ENCODE measurements around the gene HECW1.
A peak's percentile ranks its signal among the peaks of the same experiment; 100 is the strongest.

HECW1 gene

DNA sequence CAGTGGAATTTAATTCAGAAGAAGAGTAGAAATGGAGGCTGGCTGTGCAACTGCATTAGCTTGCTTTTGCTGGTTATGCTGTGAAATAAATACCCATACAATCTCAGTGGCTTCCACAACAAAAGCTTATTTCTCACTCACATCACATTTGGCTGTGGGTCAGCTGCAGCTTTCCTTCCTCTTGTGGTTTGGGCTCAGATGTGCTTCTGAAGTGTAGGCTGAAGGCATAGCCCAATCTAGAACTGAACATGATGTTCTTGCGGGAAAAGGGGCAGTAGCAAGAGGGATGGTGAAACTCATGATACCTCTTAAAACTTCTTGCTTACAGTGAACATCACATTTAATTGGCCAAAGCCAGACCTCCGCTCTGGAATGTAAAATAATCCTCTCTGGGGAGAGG lies 119.9 kb downstream of the HECW1 start:
- no peaks in the 10 kb centered on the region for H4K20me1 ChIP-seq
- no peak overlapping the region for H3K27ac ChIP-seq
- peak overlapping the region; percentile 19 to 67 (median 57); a peak in 21 of 22 replicates for H3K4me2 ChIP-seq
- no peaks in the 10 kb centered on the region for H3K36me3 ChIP-seq
- peaks cover 0 to 10% (median 0%) of the 10 kb centered on the region in 11 experiments; a peak in 4 of 22 replicates for H3K9me3 ChIP-seq (replicated peaks in 1 of 11)
- no peaks in the 10 kb centered on the region for H3K27me3 ChIP-seq
- no peak overlapping the region for H3K9ac ChIP-seq
- peaks cover 7 to 20% (median 13%) of the 10 kb centered on the region in 10 experiments; a peak in 19 of 20 replicates for H3K4me1 ChIP-seq
- H3K4me3 ChIP-seq: no peak overlapping the region
- TF ChIP-seq Cebpa-rat (IDR thresholded peaks at IDR 0.05): no peak

DNA sequence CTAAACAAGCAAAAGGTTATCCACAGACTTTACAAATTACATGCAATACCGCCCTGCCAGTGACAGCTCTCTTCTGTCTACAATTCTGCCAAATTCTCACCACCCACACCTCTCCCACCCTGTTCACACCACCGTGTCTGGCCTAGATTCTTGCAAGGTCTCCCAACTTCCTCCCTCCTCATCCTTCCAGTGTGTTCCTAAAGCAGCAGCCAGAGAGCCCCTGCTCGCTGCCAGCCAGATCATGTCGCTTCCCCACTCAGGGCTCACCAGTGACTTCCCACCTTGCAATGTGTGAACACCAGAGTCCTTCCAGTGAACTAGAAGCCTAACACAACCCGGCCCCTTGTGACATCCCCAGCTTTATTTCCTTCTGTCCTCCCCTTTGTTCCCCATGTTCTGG lies 121.6 kb downstream of the HECW1 start:
- H3K36me3 ChIP-seq: no peaks in the 10 kb centered on the region
- no peak for TF ChIP-seq Cebpa-rat (IDR thresholded peaks at IDR 0.05)
- H3K4me3 ChIP-seq: no peak overlapping the region
- H3K4me2 ChIP-seq: no peak overlapping the region
- peaks cover 0 to 10% (median 0%) of the 10 kb centered on the region in 11 experiments; a peak in 4 of 22 replicates for H3K9me3 ChIP-seq (replicated peaks in 1 of 11)
- no peak overlapping the region for H3K27ac ChIP-seq
- no peaks in the 10 kb centered on the region for H4K20me1 ChIP-seq
- H3K27me3 ChIP-seq: no peaks in the 10 kb centered on the region
- H3K4me1 ChIP-seq: peaks cover 7 to 20% (median 13%) of the 10 kb centered on the region in 10 experiments; a peak in 19 of 20 replicates
- H3K9ac ChIP-seq: no peak overlapping the region

GRCh38 chr7:43234968-43235367 lies 122.5 kb downstream of the HECW1 start:
- H3K4me1 ChIP-seq: peaks cover 7 to 18% (median 13%) of the 10 kb centered on the region in 10 experiments; a peak in 19 of 20 replicates
- peaks cover 0 to 9% (median 0%) of the 10 kb centered on the region in 11 experiments; a peak in 4 of 22 replicates for H3K9me3 ChIP-seq (replicated peaks in 1 of 11)
- H4K20me1 ChIP-seq: no peaks in the 10 kb centered on the region
- H3K27ac ChIP-seq: no peak overlapping the region
- H3K4me2 ChIP-seq: no peak overlapping the region
- no peak for TF ChIP-seq Cebpa-rat (IDR thresholded peaks at IDR 0.05)
- H3K27me3 ChIP-seq: no peaks in the 10 kb centered on the region
- no peaks in the 10 kb centered on the region for H3K36me3 ChIP-seq
- no peak overlapping the region for H3K9ac ChIP-seq
- no peak overlapping the region for H3K4me3 ChIP-seq

DNA sequence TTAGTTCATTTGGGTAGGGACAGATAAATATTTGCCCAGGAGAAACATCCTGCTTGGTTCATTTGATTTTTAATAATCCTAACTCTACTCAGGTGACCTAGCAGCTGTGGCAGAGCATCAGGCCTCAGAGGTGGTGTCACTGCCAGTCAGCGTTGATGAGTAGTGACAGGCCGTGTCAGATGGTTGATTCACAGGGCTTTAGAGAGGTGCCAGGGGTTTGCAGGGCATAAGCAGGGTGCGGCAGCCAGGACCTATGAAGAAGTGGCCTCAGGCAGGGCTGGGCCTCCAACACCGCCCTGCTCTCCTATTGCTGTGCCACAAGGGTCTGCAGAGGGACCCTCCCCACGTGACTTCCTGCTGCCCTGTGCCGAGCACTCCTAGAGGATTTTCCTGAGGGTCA lies 128.1 kb downstream of the HECW1 start:
- H4K20me1 ChIP-seq: 0 out of 22 replicates have a peak, but pooled peaks cover 0 to 4% (median 0%) of the 10 kb centered on the region in 11 experiments
- H3K27me3 ChIP-seq: no peaks in the 10 kb centered on the region
- no peaks in the 10 kb centered on the region for H3K9me3 ChIP-seq (replicated peaks in 1 of 11)
- no peak overlapping the region for H3K9ac ChIP-seq
- H3K36me3 ChIP-seq: no peaks in the 10 kb centered on the region
- no peak for TF ChIP-seq Cebpa-rat (IDR thresholded peaks at IDR 0.05)
- H3K4me1 ChIP-seq: peaks cover 13 to 39% (median 29%) of the 10 kb centered on the region in 10 experiments
- peak overlapping the region in 5 of 11 experiments; percentile 2 to 19 (median 15); a peak in 3 of 22 replicates for H3K4me2 ChIP-seq
- H3K27ac ChIP-seq: no peak overlapping the region
- no peak overlapping the region for H3K4me3 ChIP-seq

DNA sequence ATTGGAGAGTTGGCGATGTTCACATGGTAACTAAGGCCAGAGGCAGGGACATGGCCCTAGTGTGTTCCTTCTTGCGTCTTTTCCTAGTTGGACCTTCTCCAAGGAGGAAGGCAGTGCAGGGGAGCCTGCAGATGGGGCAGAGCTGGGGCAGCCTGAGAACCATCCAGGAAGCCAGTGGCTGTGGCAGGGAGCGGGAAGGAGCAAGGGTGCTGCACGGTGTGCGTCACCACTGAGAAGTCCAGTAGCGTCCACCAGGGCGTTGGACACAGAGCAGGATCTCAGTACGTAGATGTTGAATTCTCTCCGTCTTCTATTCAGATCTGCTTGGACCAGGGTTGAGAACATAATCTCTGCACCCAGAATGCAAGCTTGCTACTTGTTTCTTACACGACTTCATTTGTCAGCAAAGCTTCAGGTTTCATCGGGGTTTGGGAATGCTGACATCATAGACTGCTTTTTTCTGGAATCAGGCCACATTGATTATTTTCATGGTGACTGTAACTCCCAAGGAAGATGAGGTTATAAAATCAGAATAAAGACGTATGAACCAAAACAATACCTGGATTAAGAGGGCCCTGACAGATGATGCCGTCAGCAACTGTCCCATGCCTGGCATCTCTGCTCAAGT lies 130.3 kb downstream of the HECW1 start:
- no peaks in the 10 kb centered on the region for H3K27me3 ChIP-seq
- peaks cover 22 to 57% (median 47%) of the 10 kb centered on the region in 10 experiments for H3K4me1 ChIP-seq
- no peak overlapping the region for H3K9ac ChIP-seq
- H4K20me1 ChIP-seq: 0 out of 22 replicates have a peak, but pooled peaks cover 0 to 4% (median 0%) of the 10 kb centered on the region in 11 experiments
- TF ChIP-seq Cebpa-rat (IDR thresholded peaks at IDR 0.05): no peak
- H3K27ac ChIP-seq: no peak overlapping the region
- H3K4me2 ChIP-seq: no peak overlapping the region
- H3K9me3 ChIP-seq (replicated peaks in 1 of 11): no peaks in the 10 kb centered on the region
- no peak overlapping the region for H3K4me3 ChIP-seq
- no peaks in the 10 kb centered on the region for H3K36me3 ChIP-seq

GRCh38 chr7:43244232-43244631 lies 131.8 kb downstream of the HECW1 start:
- Histone ChIP-seq H3K9me3 (replicated peaks in 1 of 11) (no peaks in the 10 kb centered on the region), H3K36me3 (no peaks in the 10 kb centered on the region), H4K20me1 (0 out of 22 replicates have a peak, but pooled peaks cover 0 to 4% (median 0%) of the 10 kb centered on the region in 11 experiments), H3K27ac (no peak overlapping the region), H3K4me3 (no peak overlapping the region), H3K4me1 (peaks cover 22 to 57% (median 47%) of the 10 kb centered on the region in 10 experiments), H3K9ac (no peak overlapping the region), H3K27me3 (no peaks in the 10 kb centered on the region), H3K4me2 (peak overlapping the region; percentile 11 to 74 (median 63); a peak in 21 of 22 replicates)
- TF ChIP-seq Cebpa-rat (IDR thresholded peaks at IDR 0.05): no peak

- no peak overlapping the region for H3K27ac ChIP-seq
- peak overlapping the region; percentile 11 to 74 (median 63); a peak in 21 of 22 replicates for H3K4me2 ChIP-seq
- H3K27me3 ChIP-seq: no peaks in the 10 kb centered on the region
- H3K9ac ChIP-seq: no peak overlapping the region
- no peak overlapping the region for H3K4me3 ChIP-seq
- H4K20me1 ChIP-seq: 0 out of 22 replicates have a peak, but pooled peaks cover 0 to 4% (median 0%) of the 10 kb centered on the region in 11 experiments
- no peak for TF ChIP-seq Cebpa-rat (IDR thresholded peaks at IDR 0.05)
- no peaks in the 10 kb centered on the region for H3K9me3 ChIP-seq (replicated peaks in 1 of 11)
- H3K36me3 ChIP-seq: no peaks in the 10 kb centered on the region
- peaks cover 22 to 57% (median 47%) of the 10 kb centered on the region in 10 experiments for H3K4me1 ChIP-seq
Observed at GRCh38 chr7:43244784-43245183, 132.3 kb downstream of the HECW1 start.

- no peak overlapping the region for H3K9ac ChIP-seq
- no peaks in the 10 kb centered on the region for H4K20me1 ChIP-seq
- H3K4me2 ChIP-seq: no peak overlapping the region
- H3K27me3 ChIP-seq: no peaks in the 10 kb centered on the region
- no peak overlapping the region for H3K4me3 ChIP-seq
- peaks cover 22 to 36% (median 33%) of the 10 kb centered on the region in 10 experiments for H3K4me1 ChIP-seq
- TF ChIP-seq Cebpa-rat (IDR thresholded peaks at IDR 0.05): no peak
- H3K9me3 ChIP-seq (replicated peaks in 1 of 11): no peaks in the 10 kb centered on the region
- H3K27ac ChIP-seq: no peak overlapping the region
- H3K36me3 ChIP-seq: no peaks in the 10 kb centered on the region
Observed at GRCh38 chr7:43247757-43248156, 135.3 kb downstream of the HECW1 start.

- Histone ChIP-seq H3K36me3 (no peaks in the 10 kb centered on the region), H3K9me3 (replicated peaks in 1 of 11) (no peaks in the 10 kb centered on the region), H4K20me1 (no peaks in the 10 kb centered on the region), H3K9ac (no peak overlapping the region), H3K27me3 (no peaks in the 10 kb centered on the region), H3K4me3 (no peak overlapping the region), H3K4me2 (no peak overlapping the region), H3K27ac (no peak overlapping the region), H3K4me1 (peaks cover 22 to 36% (median 33%) of the 10 kb centered on the region in 10 experiments)
- no peak for TF ChIP-seq Cebpa-rat (IDR thresholded peaks at IDR 0.05)
Observed at GRCh38 chr7:43248553-43248952, 136.1 kb downstream of the HECW1 start.

All from BLaER1 treated with 17β-estradiol and CSF1 and Interleukin-3, amounts not matched to agents 10 nM and 100 nM (cell line).